ENCODE results near the gene ANTXRL. TPM values are rescaled to one million over a fixed set of nuclear protein-coding genes. Genes with fewer than 3 reads are reported as not detected.
"Not testable (repeated sequence)": the region's sequence is repeated elsewhere in the genome, so short reads cannot be mapped to it uniquely, and the experiment has no call there.

Gene ANTXRL
- total and polyA plus RNA-seq, 2 donors, result 0.39 to 0.57 TPM

DNA sequence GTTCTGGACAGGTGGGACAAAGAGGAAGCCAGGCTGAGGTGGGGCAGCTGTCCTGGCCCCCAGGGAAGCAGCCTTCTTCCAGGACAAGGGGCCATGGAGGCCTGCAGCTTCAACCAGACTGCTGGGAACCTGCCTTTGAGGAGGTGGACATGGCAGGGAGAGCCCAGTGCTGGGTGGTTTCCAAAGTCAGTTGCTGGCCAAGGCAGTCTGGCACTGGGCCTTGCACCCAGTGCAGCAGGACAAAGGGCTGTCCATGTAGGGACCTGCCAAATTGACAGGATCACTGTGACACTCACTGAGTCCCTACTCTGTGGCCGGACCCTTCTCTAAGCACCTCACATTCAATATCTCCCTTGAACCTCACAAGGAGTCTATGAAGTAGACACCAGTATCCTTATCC is 90.2 kb downstream of the ANTXRL start:
- H3K27ac ChIP-seq (ENCODE audit: low read depth in 1 of 2, low read length in 1 of 2); H3K9me3 ChIP-seq (ENCODE audit: control insufficient read depth in 2 of 2, insufficient read depth in 1 of 2, low read length in 1 of 2); H3K36me3 ChIP-seq (ENCODE audit: control insufficient read depth in 2 of 2, insufficient read depth in 2 of 2, low read length in 1 of 2); H3K4me3 ChIP-seq (ENCODE audit: low read length in 2 of 2); DNase-seq (ENCODE audit: low read depth in 6 of 9, low spot score in 9 of 9); H3K4me1 ChIP-seq (ENCODE audit: control insufficient read depth in 2 of 2, insufficient read depth in 2 of 2, low read length in 2 of 2); H3K27me3 ChIP-seq (ENCODE audit: control insufficient read depth in 2 of 2, insufficient read depth in 1 of 2, low read length in 1 of 2): not testable (repeated sequence)
- WGBS, result no CpG with 5 or more reads among the region's 1 CpG

DNA sequence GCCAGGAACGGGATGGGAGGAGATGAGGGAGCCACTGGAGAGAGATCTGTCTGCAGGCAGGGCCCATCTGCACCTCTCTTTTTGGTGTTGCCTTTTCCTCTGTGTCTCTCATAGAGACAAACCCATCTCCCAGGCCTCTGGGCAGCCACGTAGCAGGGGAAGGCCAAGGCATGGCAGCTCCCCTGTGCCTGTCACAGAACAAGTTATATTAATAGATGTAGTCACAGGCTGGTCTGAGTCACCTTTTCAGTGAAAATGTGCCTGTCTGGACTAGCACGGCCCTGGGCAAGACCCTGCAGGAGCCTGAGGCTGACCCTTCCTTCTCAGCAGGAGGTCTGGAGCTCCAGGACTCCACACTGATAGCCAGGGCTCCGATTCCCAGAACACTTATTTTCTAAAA is 90.9 kb downstream of the ANTXRL start:
- not testable (repeated sequence) for H3K36me3 ChIP-seq (ENCODE audit: control insufficient read depth in 2 of 2, insufficient read depth in 2 of 2, low read length in 1 of 2); H3K27ac ChIP-seq (ENCODE audit: low read depth in 1 of 2, low read length in 1 of 2); H3K9me3 ChIP-seq (ENCODE audit: control insufficient read depth in 2 of 2, insufficient read depth in 1 of 2, low read length in 1 of 2); H3K4me1 ChIP-seq (ENCODE audit: control insufficient read depth in 2 of 2, insufficient read depth in 2 of 2, low read length in 2 of 2); DNase-seq (ENCODE audit: low read depth in 6 of 9, low spot score in 9 of 9); H3K4me3 ChIP-seq (ENCODE audit: low read length in 2 of 2); H3K27me3 ChIP-seq (ENCODE audit: control insufficient read depth in 2 of 2, insufficient read depth in 1 of 2, low read length in 1 of 2)
- WGBS, result 89% methylated on average over 1 of the region's 4 CpGs

DNA sequence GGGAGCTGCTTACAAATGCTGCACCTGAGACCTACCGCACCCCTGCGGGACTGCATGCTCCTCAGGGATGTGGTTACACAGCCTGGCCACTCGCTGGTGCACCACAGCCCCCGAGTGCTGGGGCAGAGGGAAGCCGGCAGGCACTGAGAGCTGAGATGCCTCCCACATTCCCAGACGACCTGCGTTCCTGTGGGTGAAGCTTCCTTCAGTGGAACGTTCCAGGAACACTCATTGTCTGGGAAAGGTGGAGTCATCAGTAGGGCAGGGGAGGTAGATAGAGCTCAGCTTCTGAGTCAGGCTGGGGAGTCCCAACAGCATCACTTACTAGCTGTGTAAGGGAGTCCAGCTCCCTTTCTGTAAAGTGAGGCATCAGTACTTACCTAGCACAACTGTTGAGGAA is 91.3 kb downstream of the ANTXRL start:
- not testable (repeated sequence) for H3K9me3 ChIP-seq (ENCODE audit: control insufficient read depth in 2 of 2, insufficient read depth in 1 of 2, low read length in 1 of 2); H3K36me3 ChIP-seq (ENCODE audit: control insufficient read depth in 2 of 2, insufficient read depth in 2 of 2, low read length in 1 of 2); H3K4me3 ChIP-seq (ENCODE audit: low read length in 2 of 2); H3K27ac ChIP-seq (ENCODE audit: low read depth in 1 of 2, low read length in 1 of 2); H3K4me1 ChIP-seq (ENCODE audit: control insufficient read depth in 2 of 2, insufficient read depth in 2 of 2, low read length in 2 of 2); DNase-seq (ENCODE audit: low read depth in 6 of 9, low spot score in 9 of 9); H3K27me3 ChIP-seq (ENCODE audit: control insufficient read depth in 2 of 2, insufficient read depth in 1 of 2, low read length in 1 of 2)
- WGBS, result 80% methylated on average over 5 of the region's 8 CpGs

DNA sequence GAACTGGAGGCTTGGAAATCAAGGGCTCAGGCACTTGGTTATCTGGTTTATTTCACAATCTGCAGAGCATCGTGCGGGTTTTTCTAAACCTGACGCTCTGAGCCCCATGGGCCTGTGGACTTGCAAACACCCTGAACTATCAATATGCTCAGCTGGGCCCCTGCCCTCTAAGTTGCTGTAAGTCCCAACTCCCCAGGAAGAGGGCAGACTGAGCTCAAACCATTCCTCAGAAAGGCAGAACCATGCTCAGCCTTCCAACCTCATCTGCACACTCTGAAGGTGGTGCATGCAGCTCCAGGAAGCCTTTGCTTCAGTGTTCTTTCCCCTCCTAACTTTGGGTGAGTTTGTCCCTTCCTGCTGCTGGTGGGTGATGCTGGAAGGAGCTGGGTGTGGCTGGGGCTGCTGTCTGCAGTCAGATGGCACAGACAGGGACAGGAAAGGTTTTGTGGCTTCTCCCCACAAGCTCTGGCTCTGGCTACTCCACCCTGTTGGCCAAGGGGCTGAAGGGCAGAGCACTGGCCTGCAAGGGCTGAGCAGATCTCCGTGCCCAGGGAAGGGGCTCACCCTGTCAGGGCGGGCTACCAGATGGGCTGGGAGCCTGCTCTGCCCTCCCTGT is 92.5 kb downstream of the ANTXRL start:
- not testable (repeated sequence) for DNase-seq (ENCODE audit: low read depth in 6 of 9, low spot score in 9 of 9); H3K4me3 ChIP-seq (ENCODE audit: low read length in 2 of 2); H3K36me3 ChIP-seq (ENCODE audit: control insufficient read depth in 2 of 2, insufficient read depth in 2 of 2, low read length in 1 of 2); H3K27ac ChIP-seq (ENCODE audit: low read depth in 1 of 2, low read length in 1 of 2); H3K4me1 ChIP-seq (ENCODE audit: control insufficient read depth in 2 of 2, insufficient read depth in 2 of 2, low read length in 2 of 2); H3K27me3 ChIP-seq (ENCODE audit: control insufficient read depth in 2 of 2, insufficient read depth in 1 of 2, low read length in 1 of 2); H3K9me3 ChIP-seq (ENCODE audit: control insufficient read depth in 2 of 2, insufficient read depth in 1 of 2, low read length in 1 of 2)
- WGBS, result 94% methylated on average over 2 of the region's 5 CpGs

Other genes with a start within 250 kb of the ANTXRL start
- 1.1 TPM for gene MSMB, start 240.7 kb upstream of the ANTXRL start, total RNA-seq
- gene MSMB, start 240.7 kb upstream of the ANTXRL start, polyA plus RNA-seq, result 8.6 TPM
- 8.6 TPM for gene ANXA8L1, start 88.8 kb downstream of the ANTXRL start, total RNA-seq
- gene ANXA8L1, start 88.8 kb downstream of the ANTXRL start, polyA plus RNA-seq, result 46.1 TPM
- 0.05 TPM for gene NPY4R, start 179.0 kb downstream of the ANTXRL start, total RNA-seq
- 0.09 TPM for gene NPY4R, start 179.0 kb downstream of the ANTXRL start, polyA plus RNA-seq